Stimulated activated CD8-positive, alpha-beta memory T cell treated with anti-CD3 and anti-CD28 coated beads, Interleukin-7, amount 100 ng/mL, for 4 hours (primary cell): ENCODE results near the gene WDR86.

ENCODE experiments used
- DNase-seq, 2 donors: peaks; one replicate each; pipeline ENCODE4 v3.0.0-alpha.2; 2020; ENCODE audit warnings: low read depth in 2 of 2

The WDR86 gene

GRCh38 chr7:151390598-151391357 is 19.1 kb downstream of the WDR86 start:
- no peak for DNase-seq

- DNase-seq: no peak
These were observed 19.9 kb downstream of the WDR86 start for GRCh38 chr7:151389768-151390597.

- DNase-seq: no peak
These were observed 20.6 kb downstream of the WDR86 start for GRCh38 chr7:151389096-151389767.

- no peak for DNase-seq
These were observed 21.4 kb downstream of the WDR86 start for GRCh38 chr7:151388430-151388829.

- no peak for DNase-seq
These were observed 21.9 kb downstream of the WDR86 start for GRCh38 chr7:151388007-151388297.

- DNase-seq: no peak
These were observed 22.5 kb downstream of the WDR86 start for GRCh38 chr7:151387161-151388006.

- DNase-seq: no peak
These were observed 23.3 kb downstream of the WDR86 start for GRCh38 chr7:151386301-151387160.

GRCh38 chr7:151385626-151386300 is 24.1 kb downstream of the WDR86 start:
- no peak for DNase-seq

- DNase-seq: no peak
These were observed 24.8 kb downstream of the WDR86 start for GRCh38 chr7:151384776-151385625.

GRCh38 chr7:151384352-151384697 is 25.5 kb downstream of the WDR86 start:
- no peak for DNase-seq

- DNase-seq: no peak
These were observed 26.0 kb downstream of the WDR86 start for GRCh38 chr7:151383638-151384351.

- DNase-seq: no peak
These were observed 27.6 kb downstream of the WDR86 start for GRCh38 chr7:151382079-151382885.

- DNase-seq: peak; percentile 2 to 47
These were observed 28.3 kb downstream of the WDR86 start for GRCh38 chr7:151381348-151382078.

GRCh38 chr7:151381098-151381347 is 28.8 kb downstream of the WDR86 start:
- no peak for DNase-seq

GRCh38 chr7:151380199-151381097 is 29.4 kb downstream of the WDR86 start:
- no peak for DNase-seq

GRCh38 chr7:151379534-151380198 is 30.2 kb downstream of the WDR86 start:
- DNase-seq: no peak
